ENCODE results near the gene IGSF3.
"Not testable (repeated sequence)": the region's sequence is repeated elsewhere in the genome, so short reads cannot be mapped to it uniquely, and the experiment has no call there.

DNA sequence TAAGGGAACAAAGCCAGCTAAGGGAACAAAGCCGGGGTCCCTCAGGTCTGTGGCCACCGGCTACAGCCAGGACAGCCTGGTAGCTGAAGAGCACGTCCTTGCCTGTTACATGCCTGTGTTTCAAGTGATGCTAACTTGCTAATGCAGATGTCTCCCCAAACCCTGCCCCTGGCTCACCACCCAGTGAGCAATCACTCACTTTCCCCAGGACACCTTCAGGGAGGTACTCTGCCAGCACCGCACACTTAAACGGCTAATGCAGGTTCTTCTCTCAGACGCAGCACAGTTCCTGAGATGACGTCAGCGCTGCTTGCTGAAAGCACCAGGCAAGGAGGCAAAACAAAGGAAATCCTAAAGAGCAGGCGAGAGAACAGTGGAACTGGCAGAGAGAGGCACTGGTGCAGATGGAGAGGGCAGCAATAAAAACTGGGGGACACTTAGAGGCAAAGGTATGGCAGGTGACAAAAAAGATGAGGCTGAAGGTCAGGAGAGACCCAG, 20.8 kb downstream of the IGSF3 start:
- TF ChIP-seq, protein P1, sequence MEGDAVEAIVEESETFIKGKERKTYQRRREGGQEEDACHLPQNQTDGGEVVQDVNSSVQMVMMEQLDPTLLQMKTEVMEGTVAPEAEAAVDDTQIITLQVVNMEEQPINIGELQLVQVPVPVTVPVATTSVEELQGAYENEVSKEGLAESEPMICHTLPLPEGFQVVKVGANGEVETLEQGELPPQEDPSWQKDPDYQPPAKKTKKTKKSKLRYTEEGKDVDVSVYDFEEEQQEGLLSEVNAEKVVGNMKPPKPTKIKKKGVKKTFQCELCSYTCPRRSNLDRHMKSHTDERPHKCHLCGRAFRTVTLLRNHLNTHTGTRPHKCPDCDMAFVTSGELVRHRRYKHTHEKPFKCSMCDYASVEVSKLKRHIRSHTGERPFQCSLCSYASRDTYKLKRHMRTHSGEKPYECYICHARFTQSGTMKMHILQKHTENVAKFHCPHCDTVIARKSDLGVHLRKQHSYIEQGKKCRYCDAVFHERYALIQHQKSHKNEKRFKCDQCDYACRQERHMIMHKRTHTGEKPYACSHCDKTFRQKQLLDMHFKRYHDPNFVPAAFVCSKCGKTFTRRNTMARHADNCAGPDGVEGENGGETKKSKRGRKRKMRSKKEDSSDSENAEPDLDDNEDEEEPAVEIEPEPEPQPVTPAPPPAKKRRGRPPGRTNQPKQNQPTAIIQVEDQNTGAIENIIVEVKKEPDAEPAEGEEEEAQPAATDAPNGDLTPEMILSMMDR (IDR thresholded peaks at IDR 0.05; ENCODE audit: low read depth, low read length): not testable (repeated sequence)
- TF ChIP-seq POLR2A (IDR thresholded peaks at IDR 0.05; ENCODE audit: extremely low read depth, insufficient read length); MYC (IDR thresholded peaks at IDR 0.05; ENCODE audit: low read depth, low read length): not testable (repeated sequence)
- TF ChIP-seq, protein P2, sequence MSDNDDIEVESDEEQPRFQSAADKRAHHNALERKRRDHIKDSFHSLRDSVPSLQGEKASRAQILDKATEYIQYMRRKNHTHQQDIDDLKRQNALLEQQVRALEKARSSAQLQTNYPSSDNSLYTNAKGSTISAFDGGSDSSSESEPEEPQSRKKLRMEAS (IDR thresholded peaks at IDR 0.05; ENCODE audit: low read depth, low read length): not testable (repeated sequence)
